Urinary bladder (tissue), 4 donors: ENCODE measurements around the gene MLN. TPM values are rescaled to one million over a fixed set of nuclear protein-coding genes. Genes with fewer than 3 reads are reported as not detected.
A peak's percentile ranks its signal among the peaks of the same experiment; 100 is the strongest.

ENCODE experiments used
- DNase-seq: peaks from one replicate; pipeline ENCODE4 v3.0.0-alpha.2; 2015; ENCODE audit errors: extremely low spot score
- H3K27ac ChIP-seq: one replicate; pipeline ENCODE4 v1.5.1; 2013; ENCODE audit warnings: low read depth, mild to moderate bottlenecking, moderate library complexity
- H3K36me3 ChIP-seq: one replicate; pipeline ENCODE4 v1.6.1; 2013; ENCODE audit warnings: mild to moderate bottlenecking, moderate library complexity; ENCODE audit not compliant: insufficient read depth
- H3K4me1 ChIP-seq: one replicate; pipeline ENCODE4 v1.6.1; 2013; ENCODE audit warnings: mild to moderate bottlenecking, moderate library complexity; ENCODE audit not compliant: insufficient read depth
- H3K4me3 ChIP-seq: one replicate; pipeline ENCODE4 v1.5.1; 2013; ENCODE audit warnings: low read depth, low read length
- WGBS: extraction: QIAGEN DNeasy Blood & Tissue Kit; methylation state at CpG from one replicate; pipeline ENCODE4 v1.1.7; 2013; 5-methylcytosine and 5-hydroxymethylcytosine counted together
- polyA plus RNA-seq: library from polyadenylated mRNA; stranded (reverse); fragments of 200-250 nt; gene quantifications from one replicate; pipeline ENCODE4 v1.2.3, GENCODE V29; 2013
- total RNA-seq: library from RNA; depleted of rRNA; stranded (reverse); fragments of >200 nt; gene quantifications from one replicate; pipeline ENCODE4 v1.2.3, GENCODE V29; 2014
- donor health status: healthy with polysubstance abuse.
- donor health status: healthy.

MLN gene
- total and polyA plus RNA-seq, 2 donors = not detected

- 38% methylated on average over 4 of the region's 4 CpGs for WGBS
- no peaks in the 10 kb centered on the region for H3K36me3 ChIP-seq
- no peak overlapping the region for H3K4me3 ChIP-seq
- H3K4me1 ChIP-seq = no peaks in the 10 kb centered on the region
- DNase-seq = no peak
- no peak overlapping the region for H3K27ac ChIP-seq
These were observed 4.2 kb downstream of the MLN start for GRCh38 chr6:33799454-33800113.

- no peak for DNase-seq
- Histone ChIP-seq H3K36me3 (no peaks in the 10 kb centered on the region), H3K27ac (no peak overlapping the region), H3K4me3 (no peak overlapping the region), H3K4me1 (no peaks in the 10 kb centered on the region)
- 82% methylated on average over 13 of the region's 13 CpGs for WGBS
These were observed 5.4 kb downstream of the MLN start for GRCh38 chr6:33798343-33798848.

- H3K27ac ChIP-seq = no peak overlapping the region
- H3K4me1 ChIP-seq = no peaks in the 10 kb centered on the region
- DNase-seq = no peak
- no peak overlapping the region for H3K4me3 ChIP-seq
- 73% methylated on average over 10 of the region's 10 CpGs for WGBS
- no peaks in the 10 kb centered on the region for H3K36me3 ChIP-seq
These were observed 6.0 kb downstream of the MLN start for GRCh38 chr6:33797626-33798342.

- H3K4me3 ChIP-seq = no peak overlapping the region
- DNase-seq = no peak
- H3K4me1 ChIP-seq = no peaks in the 10 kb centered on the region
- H3K27ac ChIP-seq = no peak overlapping the region
- H3K36me3 ChIP-seq = no peaks in the 10 kb centered on the region
- WGBS = 36% methylated on average over 14 of the region's 14 CpGs
These were observed 8.7 kb downstream of the MLN start for GRCh38 chr6:33794910-33795623.

GRCh38 chr6:33792981-33793380 is 10.8 kb downstream of the MLN start:
- H3K4me1 ChIP-seq = no peaks in the 10 kb centered on the region
- no peaks in the 10 kb centered on the region for H3K36me3 ChIP-seq
- DNase-seq = no peak
- 53% methylated on average over 10 of the region's 10 CpGs for WGBS
- no peak overlapping the region for H3K27ac ChIP-seq
- H3K4me3 ChIP-seq = no peak overlapping the region

GRCh38 chr6:33791620-33792019 is 12.2 kb downstream of the MLN start:
- 46% methylated on average over 7 of the region's 7 CpGs for WGBS
- Histone ChIP-seq H3K4me1 (no peaks in the 10 kb centered on the region), H3K27ac (no peak overlapping the region), H3K36me3 (no peaks in the 10 kb centered on the region), H3K4me3 (no peak overlapping the region)
- DNase-seq = no peak

GRCh38 chr6:33790910-33791309 is 12.9 kb downstream of the MLN start:
- H3K27ac ChIP-seq = no peak overlapping the region
- 92% methylated on average over 5 of the region's 5 CpGs for WGBS
- no peaks in the 10 kb centered on the region for H3K36me3 ChIP-seq
- no peak for DNase-seq
- H3K4me3 ChIP-seq = no peak overlapping the region
- no peaks in the 10 kb centered on the region for H3K4me1 ChIP-seq

GRCh38 chr6:33790379-33790778 is 13.4 kb downstream of the MLN start:
- H3K36me3 ChIP-seq = no peaks in the 10 kb centered on the region
- WGBS = 82% methylated on average over 2 of the region's 2 CpGs

GRCh38 chr6:33789550-33789895 is 14.3 kb downstream of the MLN start:
- Histone ChIP-seq H3K4me1 (no peaks in the 10 kb centered on the region), H3K4me3 (no peak overlapping the region), H3K36me3 (no peaks in the 10 kb centered on the region), H3K27ac (no peak overlapping the region)
- 90% methylated on average over 11 of the region's 11 CpGs for WGBS
- DNase-seq = no peak

More at GRCh38 chr6:33790379-33790778, 13.4 kb downstream of the MLN start:
- H3K4me3 ChIP-seq = no peak overlapping the region
- no peaks in the 10 kb centered on the region for H3K4me1 ChIP-seq
- DNase-seq = no peak
- no peak overlapping the region for H3K27ac ChIP-seq

- no peaks in the 10 kb centered on the region for H3K4me1 ChIP-seq
- DNase-seq = peak; percentile 77
- peak within 1 kb of the TSS; percentile 95 for H3K4me3 ChIP-seq
- peak within 1 kb of the TSS; percentile 98 for H3K27ac ChIP-seq
- 3% methylated on average over 86 of the region's 86 CpGs for WGBS
- H3K36me3 ChIP-seq = no peaks in the 10 kb centered on the region
These were observed 14.9 kb downstream of the MLN start, which contains the start of gene LEMD2 for GRCh38 chr6:33788694-33789549. Gene LEMD2, minus strand, starts transcription at chr6:33789130. Its CDS starts 14 bp downstream, at chr6:33789116.

- no peak for DNase-seq
- peak overlapping the region; percentile 95 for H3K4me3 ChIP-seq
- no peaks in the 10 kb centered on the region for H3K36me3 ChIP-seq
- WGBS = under 1% methylated on average over 53 of the region's 53 CpGs
- H3K4me1 ChIP-seq = no peaks in the 10 kb centered on the region
- H3K27ac ChIP-seq = peak overlapping the region; percentile 98
These were observed 15.7 kb downstream of the MLN start for GRCh38 chr6:33787954-33788693.

- Histone ChIP-seq H3K27ac (peak overlapping the region; percentile 98), H3K36me3 (no peaks in the 10 kb centered on the region), H3K4me3 (peak overlapping the region; percentile 95), H3K4me1 (no peaks in the 10 kb centered on the region)
- no peak for DNase-seq
- 46% methylated on average over 7 of the region's 7 CpGs for WGBS
These were observed 16.4 kb downstream of the MLN start for GRCh38 chr6:33787346-33787953.
